ENCODE data around the gene RSPH3.

DNA sequence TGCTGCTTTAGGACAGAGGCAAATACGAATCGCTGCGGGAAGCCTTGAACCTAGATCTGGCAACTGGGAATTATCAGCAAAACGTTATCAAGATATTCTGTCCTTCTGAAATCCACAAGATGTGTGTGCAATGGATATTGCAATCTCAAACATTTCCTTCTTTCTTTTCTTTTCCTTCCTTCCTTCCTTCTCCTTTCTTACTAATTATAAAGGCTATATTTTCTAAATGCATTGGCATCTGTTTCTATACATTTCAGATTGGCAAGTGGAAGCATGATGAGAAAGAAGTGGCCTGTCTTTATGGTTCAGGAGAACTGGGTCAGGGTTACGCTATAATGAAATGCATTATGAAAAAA, 42.8 kb upstream of the RSPH3 start:
- TF ChIP-seq, protein P1, sequence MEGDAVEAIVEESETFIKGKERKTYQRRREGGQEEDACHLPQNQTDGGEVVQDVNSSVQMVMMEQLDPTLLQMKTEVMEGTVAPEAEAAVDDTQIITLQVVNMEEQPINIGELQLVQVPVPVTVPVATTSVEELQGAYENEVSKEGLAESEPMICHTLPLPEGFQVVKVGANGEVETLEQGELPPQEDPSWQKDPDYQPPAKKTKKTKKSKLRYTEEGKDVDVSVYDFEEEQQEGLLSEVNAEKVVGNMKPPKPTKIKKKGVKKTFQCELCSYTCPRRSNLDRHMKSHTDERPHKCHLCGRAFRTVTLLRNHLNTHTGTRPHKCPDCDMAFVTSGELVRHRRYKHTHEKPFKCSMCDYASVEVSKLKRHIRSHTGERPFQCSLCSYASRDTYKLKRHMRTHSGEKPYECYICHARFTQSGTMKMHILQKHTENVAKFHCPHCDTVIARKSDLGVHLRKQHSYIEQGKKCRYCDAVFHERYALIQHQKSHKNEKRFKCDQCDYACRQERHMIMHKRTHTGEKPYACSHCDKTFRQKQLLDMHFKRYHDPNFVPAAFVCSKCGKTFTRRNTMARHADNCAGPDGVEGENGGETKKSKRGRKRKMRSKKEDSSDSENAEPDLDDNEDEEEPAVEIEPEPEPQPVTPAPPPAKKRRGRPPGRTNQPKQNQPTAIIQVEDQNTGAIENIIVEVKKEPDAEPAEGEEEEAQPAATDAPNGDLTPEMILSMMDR (IDR thresholded peaks at IDR 0.05) = no peak
- no peak for TF ChIP-seq POLR2A (IDR thresholded peaks at IDR 0.05)
